ENCODE results near the gene NTN1.
A peak's percentile ranks its signal among the peaks of the same experiment; 100 is the strongest.
"Not testable (repeated sequence)": the region's sequence is repeated elsewhere in the genome, so short reads cannot be mapped to it uniquely, and the experiment has no call there.

The NTN1 gene

DNA sequence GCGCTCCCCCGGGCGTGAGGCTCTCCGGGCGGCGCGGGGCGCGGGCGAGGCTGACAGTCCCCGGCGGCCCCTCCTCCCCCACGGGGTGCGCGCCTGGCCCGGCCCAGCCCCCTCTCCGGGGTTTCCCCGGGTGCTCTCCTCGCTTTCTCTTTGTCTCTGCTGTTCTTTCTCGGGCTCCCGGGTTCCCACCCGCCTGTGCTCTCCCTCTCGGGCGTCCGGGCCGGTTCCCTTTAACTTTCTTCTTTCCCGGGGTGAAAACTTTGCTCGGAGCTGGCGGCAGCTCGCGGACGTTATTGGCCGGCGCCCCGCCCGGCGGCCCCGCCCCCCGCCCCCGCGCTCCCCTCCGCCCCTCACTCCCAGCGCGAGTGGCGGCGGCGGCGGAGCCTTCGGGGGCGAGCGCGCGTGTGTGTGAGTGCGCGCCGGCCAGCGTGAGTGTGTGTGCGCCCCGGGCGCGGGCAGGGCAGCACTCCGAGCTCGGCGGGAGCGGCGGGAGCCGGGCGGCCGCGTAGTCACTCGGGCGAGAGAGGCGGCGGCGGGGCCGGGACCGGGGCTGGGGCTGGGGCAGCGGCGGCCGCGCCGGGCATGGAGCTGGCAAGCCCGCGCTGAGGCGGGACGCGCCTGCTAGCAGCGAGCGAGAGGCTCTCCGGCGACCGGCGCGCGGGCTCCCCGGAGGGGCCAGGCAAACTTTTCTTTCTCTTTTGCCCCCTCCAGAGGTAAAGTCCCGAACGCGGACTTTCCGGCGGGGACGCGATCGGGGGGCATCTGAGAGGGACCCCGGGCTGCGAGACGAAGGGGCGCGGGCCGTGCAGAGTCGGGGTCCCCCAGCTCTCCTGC is at the start of gene NTN1:
Gene NTN1 (plus strand): TSS at position 353 of the 834 bp plus-strand sequence. CDS start 864 bp downstream, outside the sequence.
- no peak for TF ChIP-seq ZFX (IDR thresholded peaks at IDR 0.05)
- TF ChIP-seq, protein P1, sequence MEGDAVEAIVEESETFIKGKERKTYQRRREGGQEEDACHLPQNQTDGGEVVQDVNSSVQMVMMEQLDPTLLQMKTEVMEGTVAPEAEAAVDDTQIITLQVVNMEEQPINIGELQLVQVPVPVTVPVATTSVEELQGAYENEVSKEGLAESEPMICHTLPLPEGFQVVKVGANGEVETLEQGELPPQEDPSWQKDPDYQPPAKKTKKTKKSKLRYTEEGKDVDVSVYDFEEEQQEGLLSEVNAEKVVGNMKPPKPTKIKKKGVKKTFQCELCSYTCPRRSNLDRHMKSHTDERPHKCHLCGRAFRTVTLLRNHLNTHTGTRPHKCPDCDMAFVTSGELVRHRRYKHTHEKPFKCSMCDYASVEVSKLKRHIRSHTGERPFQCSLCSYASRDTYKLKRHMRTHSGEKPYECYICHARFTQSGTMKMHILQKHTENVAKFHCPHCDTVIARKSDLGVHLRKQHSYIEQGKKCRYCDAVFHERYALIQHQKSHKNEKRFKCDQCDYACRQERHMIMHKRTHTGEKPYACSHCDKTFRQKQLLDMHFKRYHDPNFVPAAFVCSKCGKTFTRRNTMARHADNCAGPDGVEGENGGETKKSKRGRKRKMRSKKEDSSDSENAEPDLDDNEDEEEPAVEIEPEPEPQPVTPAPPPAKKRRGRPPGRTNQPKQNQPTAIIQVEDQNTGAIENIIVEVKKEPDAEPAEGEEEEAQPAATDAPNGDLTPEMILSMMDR (conservative IDR thresholded peaks at IDR 0.05), result no peak
- H3K27ac ChIP-seq, result no peak within 1 kb of the TSS

DNA sequence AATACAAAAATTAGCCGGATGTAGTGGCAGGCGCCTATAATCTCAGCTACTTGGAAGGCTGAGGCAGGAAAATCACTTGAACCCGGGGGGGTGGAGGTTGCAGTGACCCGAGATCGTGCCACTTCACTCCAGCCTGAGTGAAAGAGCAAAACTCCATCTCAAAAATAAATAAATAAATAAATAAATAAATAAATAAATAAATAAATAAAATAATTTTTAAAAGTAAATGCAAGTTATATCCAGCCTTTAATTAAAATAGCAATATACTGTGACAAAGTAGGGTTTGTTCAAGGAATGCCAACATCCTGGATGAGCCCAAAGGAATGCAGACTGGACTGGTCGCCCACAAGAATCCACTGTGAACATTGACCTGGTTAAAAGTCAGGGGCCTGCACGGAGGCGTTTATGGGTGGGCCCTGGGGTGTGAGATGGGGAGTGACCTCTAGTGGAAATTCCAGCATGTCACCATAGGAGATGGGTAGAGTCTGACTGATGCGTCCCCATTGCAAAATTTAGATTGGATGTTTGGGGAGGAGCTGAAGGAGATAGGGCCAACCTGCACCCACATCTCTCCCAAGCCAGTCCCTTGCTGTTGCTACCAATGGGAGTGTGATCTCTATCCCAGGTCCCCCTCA is 46.1 kb upstream of the NTN1 start:
- no peak overlapping the region for H3K27ac ChIP-seq

DNA sequence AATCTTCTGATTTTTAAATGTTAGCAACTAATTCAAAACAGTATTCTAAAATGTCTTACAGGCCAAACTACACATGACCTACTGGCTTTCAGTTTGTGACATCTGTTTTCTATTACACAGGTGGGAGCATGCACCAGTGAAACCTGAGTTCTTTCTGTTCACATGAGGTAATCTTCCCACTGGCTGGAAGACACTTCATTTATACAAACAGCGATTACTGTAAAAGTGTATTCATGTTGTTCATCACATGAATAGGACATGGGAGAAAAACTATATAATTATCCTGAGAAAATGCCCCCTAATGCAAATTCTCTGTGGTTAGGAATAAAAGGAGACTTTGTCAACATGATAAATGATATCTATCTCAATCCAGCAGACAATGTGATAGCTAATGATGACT is 44.7 kb upstream of the NTN1 start:
- no peak overlapping the region for H3K27ac ChIP-seq
- TF ChIP-seq, protein P1 (conservative IDR thresholded peaks at IDR 0.05), result no peak
- TF ChIP-seq ZFX (IDR thresholded peaks at IDR 0.05), result no peak

More for the DNA sequence above, 46.1 kb upstream of the NTN1 start:
- no peak for TF ChIP-seq ZFX (IDR thresholded peaks at IDR 0.05)
- TF ChIP-seq, protein P1 (conservative IDR thresholded peaks at IDR 0.05), result no peak

DNA sequence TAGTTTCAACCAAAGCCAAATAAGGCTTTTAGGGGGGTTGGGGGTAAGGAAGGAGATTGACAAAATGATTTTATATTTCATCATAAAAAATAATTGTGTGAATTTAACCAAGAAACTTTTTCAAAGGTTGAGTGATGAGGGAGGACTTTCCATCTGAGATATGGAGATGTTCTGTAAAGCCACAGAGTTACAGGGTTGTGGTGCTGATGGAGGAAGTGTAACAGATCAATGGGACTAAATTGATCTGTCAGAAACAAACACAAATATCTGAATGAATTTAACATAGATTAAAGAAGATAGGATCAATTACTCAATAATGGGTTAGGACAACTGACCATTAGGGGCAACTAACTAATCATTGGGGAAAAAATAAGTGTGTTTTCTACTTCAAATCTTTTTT is 41.6 kb upstream of the NTN1 start:
- TF ChIP-seq ZFX (IDR thresholded peaks at IDR 0.05), result no peak
- TF ChIP-seq, protein P1 (conservative IDR thresholded peaks at IDR 0.05), result no peak
- H3K27ac ChIP-seq, result no peak overlapping the region

DNA sequence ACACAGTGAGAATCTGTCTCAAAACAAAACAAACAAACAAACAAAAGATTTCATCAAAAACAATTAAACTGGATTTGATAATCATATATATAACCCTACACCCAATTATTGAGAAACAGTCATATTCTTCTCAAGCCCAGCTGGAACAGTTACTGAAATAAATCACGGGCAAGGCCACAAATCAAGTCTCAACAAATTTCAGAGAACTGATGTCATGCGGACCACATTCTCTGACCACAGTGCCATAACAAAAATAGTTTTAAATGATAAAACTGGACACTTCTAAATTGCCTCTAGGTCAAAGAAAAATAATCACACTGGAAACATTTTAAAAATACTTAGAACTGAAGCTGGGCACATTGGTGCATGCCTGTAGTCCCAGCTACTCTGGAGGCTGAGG is 39.9 kb upstream of the NTN1 start:
- TF ChIP-seq, protein P1 (conservative IDR thresholded peaks at IDR 0.05), result no peak
- no peak for TF ChIP-seq ZFX (IDR thresholded peaks at IDR 0.05)
- H3K27ac ChIP-seq, result no peak overlapping the region

DNA sequence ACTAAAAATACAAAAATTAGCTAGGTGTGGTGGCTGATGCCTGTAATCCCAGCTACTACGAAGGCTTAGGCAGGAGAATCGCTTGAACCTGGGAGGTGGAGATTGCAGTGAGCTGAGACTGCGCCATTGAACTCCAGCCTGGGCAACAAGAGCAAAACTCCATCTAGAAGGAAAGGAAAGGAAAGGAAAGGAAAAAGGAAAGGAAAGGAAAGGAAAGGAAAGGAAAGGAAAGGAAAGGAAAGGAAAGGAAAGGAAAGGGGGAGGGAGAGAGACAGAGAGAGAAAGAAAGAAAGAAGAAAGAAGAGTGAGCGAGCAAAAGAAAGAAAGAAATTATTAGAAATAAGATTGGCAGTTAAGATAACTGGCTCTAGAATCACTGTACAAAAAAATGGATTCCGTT is 37.1 kb upstream of the NTN1 start:
- H3K27ac ChIP-seq, result not testable (repeated sequence)

DNA sequence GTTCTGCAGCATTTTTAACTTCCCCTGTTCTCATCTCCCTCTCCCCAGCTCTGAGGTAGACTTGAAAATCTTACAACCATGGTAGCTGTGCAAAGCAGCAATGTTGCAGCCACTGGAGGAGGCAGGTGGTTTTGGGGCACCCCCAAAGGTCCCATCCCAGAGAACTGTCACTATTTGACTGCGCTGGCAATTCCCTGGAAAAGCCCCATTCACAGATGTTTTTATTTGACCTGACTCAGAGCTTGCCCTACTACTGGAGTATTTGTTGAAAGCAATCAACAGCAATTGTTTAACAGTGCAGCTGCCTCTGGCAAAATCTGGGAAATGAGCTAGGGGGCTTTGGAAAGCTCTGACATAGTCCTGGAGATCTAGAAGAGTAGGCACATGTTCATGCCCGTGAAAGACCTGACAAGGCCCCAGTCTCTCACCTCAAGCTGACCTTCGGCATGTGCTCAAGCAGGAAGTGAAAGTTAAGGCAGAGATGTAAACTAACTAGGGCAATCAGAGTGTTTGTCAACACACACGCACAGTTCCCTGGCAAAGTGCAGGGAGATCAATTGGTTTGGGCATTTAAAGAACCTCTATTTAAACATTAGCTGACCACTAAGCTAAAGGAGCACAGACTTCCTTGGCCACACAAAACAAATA is 36.1 kb upstream of the NTN1 start:
- H3K27ac ChIP-seq, result peak overlapping the region; percentile 43; the same call in 1 of the 2 replicates
- peak; percentile 43; the same call in 1 of the 2 replicates for TF ChIP-seq ZFX (IDR thresholded peaks at IDR 0.05)
- TF ChIP-seq, protein P1 (conservative IDR thresholded peaks at IDR 0.05), result no peak

Measured in C4-2B (cell line).